SK-N-SH treated with all-trans-retinoic acid at 6 μM for 48 hours (cell line): ENCODE results near the gene COL16A1.

ENCODE experiments used
- ATAC-seq: fragments of 200-7000 bp; cut with Tn5 transposase; 3 replicates; pipeline ENCODE4 v1.9.1; 2020; ENCODE audit warnings: mild to moderate bottlenecking, moderate library complexity
- ARNTL ChIP-seq: fragments of 450-650 bp; formaldehyde crosslinking; IDR thresholded peaks from 2 replicates; pipeline ENCODE4 v1.5.0; 2020; ENCODE audit warnings: low read depth, mild to moderate bottlenecking, moderate library complexity, borderline replicate concordance
- BACH2 ChIP-seq: fragments of 250-450 bp; sonication (Bioruptor Pico); IDR thresholded peaks from 2 replicates; pipeline ENCODE4 v1.9.0; 2021; ENCODE audit warnings: mild to moderate bottlenecking, borderline replicate concordance
- CREB5 ChIP-seq: fragments of 250-450 bp; sonication (Bioruptor Pico); IDR thresholded peaks from 2 replicates; pipeline ENCODE4 v1.5.1; 2020; ENCODE audit warnings: low read depth, mild to moderate bottlenecking, moderate library complexity
- CSDC2 ChIP-seq: fragments of 250-450 bp; sonication (Bioruptor Pico); IDR thresholded peaks from 2 replicates; pipeline ENCODE4 v1.5.0; 2020; ENCODE audit warnings: mild to moderate bottlenecking, moderate library complexity
- CSRNP3 ChIP-seq: fragments of 250-450 bp; sonication (Bioruptor Pico); IDR thresholded peaks from 2 replicates; pipeline ENCODE4 v1.5.1; 2021; ENCODE audit warnings: mild to moderate bottlenecking, moderate library complexity
- ESRRG ChIP-seq: fragments of 250-450 bp; sonication (Bioruptor Pico); IDR thresholded peaks from 2 replicates; pipeline ENCODE4 v1.6.1; 2021; ENCODE audit warnings: mild to moderate bottlenecking
- OSR1 ChIP-seq: fragments of 250-450 bp; sonication (Bioruptor Pico); IDR thresholded peaks from 2 replicates; pipeline ENCODE4 v1.8.0; 2022; ENCODE audit warnings: moderate library complexity, mild to moderate bottlenecking, inconsistent platforms
- PATZ1 ChIP-seq: fragments of 250-450 bp; sonication (Bioruptor Pico); IDR thresholded peaks from 2 replicates; pipeline ENCODE4 v1.8.0; 2020; ENCODE audit warnings: mild to moderate bottlenecking, moderate library complexity, borderline replicate concordance
- POU6F1 ChIP-seq: fragments of 250-450 bp; sonication (Bioruptor Pico); IDR thresholded peaks from 2 replicates; pipeline ENCODE4 v1.8.0; 2021; ENCODE audit warnings: low read depth, mild to moderate bottlenecking, moderate library complexity, borderline replicate concordance
- PPARA ChIP-seq: fragments of 250-450 bp; sonication (Bioruptor Pico); IDR thresholded peaks from 2 replicates; pipeline ENCODE4 v1.5.0; 2020; ENCODE audit warnings: mild to moderate bottlenecking, borderline replicate concordance
- RARB ChIP-seq: fragments of 250-450 bp; sonication (Bioruptor Pico); IDR thresholded peaks from 2 replicates; pipeline ENCODE4 v1.8.0; 2021; ENCODE audit warnings: mild to moderate bottlenecking, moderate library complexity
- SNAI2 ChIP-seq: fragments of 250-450 bp; sonication (Bioruptor Pico); IDR thresholded peaks from 2 replicates; pipeline ENCODE4 v1.5.0; 2020; ENCODE audit warnings: mild to moderate bottlenecking, moderate library complexity
- TCF4 ChIP-seq: fragments of 250-450 bp; sonication (Bioruptor Pico); IDR thresholded peaks from 2 replicates; pipeline ENCODE4 v1.8.0; 2021; ENCODE audit warnings: mild to moderate bottlenecking, moderate library complexity, borderline replicate concordance
- TOX ChIP-seq: fragments of 250-450 bp; sonication (Bioruptor Pico); IDR thresholded peaks from 2 replicates; pipeline ENCODE4 v1.8.0; 2021; ENCODE audit warnings: mild to moderate bottlenecking, moderate library complexity, borderline replicate concordance
- TSHZ2 ChIP-seq: fragments of 250-450 bp; sonication (Bioruptor Pico); IDR thresholded peaks from 2 replicates; pipeline ENCODE4 v1.5.0; 2020; ENCODE audit warnings: mild to moderate bottlenecking, moderate library complexity
- ZC3H10 ChIP-seq: fragments of 250-450 bp; sonication (Bioruptor Pico); IDR thresholded peaks from 2 replicates; pipeline ENCODE4 v1.5.1; 2021; ENCODE audit warnings: mild to moderate bottlenecking, moderate library complexity
- ZFP3 ChIP-seq: fragments of 250-450 bp; sonication (Bioruptor Pico); IDR thresholded peaks from 2 replicates; pipeline ENCODE4 v1.5.0; 2020; ENCODE audit warnings: mild to moderate bottlenecking, moderate library complexity
- ZFP30 ChIP-seq: fragments of 450-650 bp; formaldehyde crosslinking; IDR thresholded peaks from 2 replicates; pipeline ENCODE4 v1.5.0; 2022; ENCODE audit warnings: mild to moderate bottlenecking, moderate library complexity
- ZNF565 ChIP-seq: fragments of 450-650 bp; formaldehyde crosslinking; conservative IDR thresholded peaks from 2 replicates; pipeline ENCODE4 v1.5.0; 2020; ENCODE audit warnings: low read depth, mild to moderate bottlenecking, moderate library complexity
- ZNF70 ChIP-seq: fragments of 450-650 bp; formaldehyde crosslinking; IDR thresholded peaks from 2 replicates; pipeline ENCODE4 v1.5.0; 2020; ENCODE audit warnings: mild to moderate bottlenecking, moderate library complexity
- ZNF8 ChIP-seq: fragments of 450-650 bp; formaldehyde crosslinking; IDR thresholded peaks from 2 replicates; pipeline ENCODE4 v1.5.0; 2020; ENCODE audit warnings: mild to moderate bottlenecking, moderate library complexity

Gene COL16A1

GRCh38 chr1:31732751-31733289 is 29.0 kb upstream of the COL16A1 start:
- TF ChIP-seq ZNF565 (CRISPR knock-in tag), result no peak
- TF ChIP-seq SNAI2, result no peak
- TF ChIP-seq ZNF70 (CRISPR knock-in tag), result no peak
- TF ChIP-seq ESRRG (CRISPR knock-in tag), result no peak
- no peak for TF ChIP-seq TSHZ2
- no peak for TF ChIP-seq ZNF8 (CRISPR knock-in tag)
- no peak for ATAC-seq

- no peak for TF ChIP-seq RARB
- ATAC-seq, result no peak
These were observed 28.5 kb upstream of the COL16A1 start for GRCh38 chr1:31732343-31732742.

GRCh38 chr1:31731049-31731565 is 27.3 kb upstream of the COL16A1 start:
- TF ChIP-seq PATZ1 (CRISPR knock-in tag), result no peak
- TF ChIP-seq TOX (CRISPR knock-in tag), result no peak
- TF ChIP-seq ZC3H10 (CRISPR knock-in tag), result no peak
- no peak for TF ChIP-seq ESRRG (CRISPR knock-in tag)
- ATAC-seq, result no peak

- TF ChIP-seq OSR1 (CRISPR knock-in tag) (no peak), TSHZ2 (no peak), CREB5 (CRISPR knock-in tag) (no peak), ZFP30 (CRISPR knock-in tag) (no peak), POU6F1 (no peak), CSDC2 (no peak), TCF4 (no peak), BACH2 (CRISPR knock-in tag) (no peak), PPARA (CRISPR knock-in tag) (no peak), CSRNP3 (no peak), ZFP3 (CRISPR knock-in tag) (no peak), ARNTL (CRISPR knock-in tag) (no peak), RARB (no peak)
- no peak for ATAC-seq
These were observed 26.7 kb upstream of the COL16A1 start for GRCh38 chr1:31730336-31731048.
